Body of pancreas (tissue), 4 donors: Measurements from ENCODE around the gene TRIM6. TPM values are rescaled to one million over a fixed set of nuclear protein-coding genes. Genes with fewer than 3 reads are reported as not detected.

Experiments
- ATAC-seq: fragments of 150-250 bp; one replicate; pipeline ENCODE4 v1.9.1; 2016
- DNase-seq, 4 donors: peaks; one replicate each; pipeline ENCODE4 v3.0.0-alpha.2; 2019
- H3K27ac ChIP-seq, 4 donors: fragments of 200-600 bp; sonication (generic); 1 replicate in 3 of 4; 2 replicates in 1 of 4; pipeline versions ENCODE4 v1.5.1 to v1.6.1; 2016 to 2019; ENCODE audit warnings: mild to moderate bottlenecking in 1 of 4, mixed read lengths in 1 of 4, moderate library complexity in 1 of 4
- H3K27me3 ChIP-seq, 2 donors: fragments of 200-600 bp; sonication (generic); one replicate each; pipeline ENCODE4 v1.6.0; 2016; ENCODE audit warnings: mild to moderate bottlenecking in 1 of 2
- H3K36me3 ChIP-seq, 2 donors: fragments of 200-600 bp; sonication (generic); replicated peaks in 1 of 2; 2 replicates each; pipeline ENCODE4 v1.5.1; 2016; ENCODE audit warnings: low read depth in 2 of 2; ENCODE audit not compliant: insufficient read depth in 1 of 2
- H3K4me1 ChIP-seq: fragments of 200-600 bp; sonication (generic); one replicate; pipeline ENCODE4 v1.6.0; 2016
- H3K4me3 ChIP-seq, 2 donors: fragments of 200-600 bp; sonication (generic); 1 replicate in 1 of 2; 2 replicates in 1 of 2; pipeline ENCODE4 v1.5.1; 2016 to 2019
- H3K9me3 ChIP-seq, 3 donors: fragments of 200-600 bp; sonication (generic); 1 replicate in 2 of 3; 2 replicates in 1 of 3; pipeline ENCODE4 v1.5.1; 2016
- POLR2A ChIP-seq, 3 donors: fragments of 450-650 bp; IDR thresholded peaks; one replicate each; pipeline ENCODE4 v1.6.1; 2016; ENCODE audit warnings: antibody characterized with exemption in 3 of 3, mild to moderate bottlenecking in 2 of 3
- WGBS, 2 donors: methylation state at CpG; one replicate each; pipeline ENCODE4 v1.1.5; 2017; 5-methylcytosine and 5-hydroxymethylcytosine counted together
- intact Hi-C: fragments of 100-400 bp; cut with DNase I; formaldehyde crosslinking; loops from one replicate; pipeline ENCODE4 v1.15.1; 2023
- total RNA-seq, 2 donors: library from RNA; depleted of rRNA; stranded (reverse); fragments of >200 nt; gene quantifications; one replicate each; pipeline ENCODE4 v1.1.0, GENCODE V29; 2016
- TF ChIP-seq, protein P1 (sequence below), 7 experiments: fragments of 450-650 bp in 4 of 7; fragments of 200-600 bp in 3 of 7; sonication (generic) in 3 of 7; IDR thresholded peaks; one replicate each; pipeline ENCODE4 v1.5.1; 2016 to 2019; ENCODE audit warnings: antibody characterized with exemption in 7 of 7

Gene TRIM6
- total RNA-seq, 2 donors from 2014 or later, result 2.1 to 2.6 TPM

DNA sequence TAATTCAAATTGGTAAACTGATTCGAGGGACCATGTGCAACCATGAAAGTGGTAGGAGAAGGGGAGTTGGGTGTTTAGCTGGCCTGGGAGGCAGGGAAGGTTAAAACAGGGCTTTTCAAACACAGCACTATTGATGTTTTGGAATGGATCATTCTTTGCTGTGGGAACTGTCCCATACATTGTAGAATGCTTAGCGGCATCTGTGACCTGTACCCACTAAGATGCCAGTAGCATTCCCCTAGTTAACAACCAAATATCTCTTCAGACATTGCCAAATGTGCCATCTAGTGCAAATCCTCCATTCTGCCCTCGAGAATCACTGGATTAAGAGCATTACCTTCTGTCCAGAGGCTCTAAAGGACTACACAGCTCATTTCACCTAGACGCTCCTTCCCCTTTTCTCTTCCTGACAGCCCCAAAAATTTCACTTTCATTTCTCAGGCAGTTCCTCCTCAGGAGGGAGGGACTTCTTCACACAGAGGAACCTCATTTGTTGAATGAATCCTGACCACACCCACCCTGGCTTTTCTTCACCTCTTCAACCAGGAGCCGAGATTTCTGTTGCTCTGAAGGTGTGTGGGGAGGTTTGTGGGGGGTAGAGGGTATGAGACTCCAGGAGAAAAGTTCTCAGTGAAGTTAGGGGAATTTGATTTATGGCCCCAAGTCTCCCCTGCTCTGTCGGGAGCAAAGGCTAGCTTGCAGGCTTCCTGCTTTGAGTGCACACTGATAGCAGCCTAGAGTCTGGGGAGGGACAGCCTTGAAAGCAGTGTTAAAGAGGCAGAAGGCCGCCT is 28.2 kb downstream of the TRIM6 start, which contains the start of gene TRIM34:
TSS of gene TRIM34 (plus strand) at position 513 of the 791 bp plus-strand sequence. CDS start 7,331 bp downstream, outside the sequence.
- Histone ChIP-seq H3K4me1 (peaks cover 29% of the 10 kb centered on the region), H3K27ac (peak within 1 kb of the TSS; percentile 4 to 79 (median 54)), H3K27me3 (no peaks in the 10 kb centered on the region), H3K9me3 (no peaks in the 10 kb centered on the region), H3K4me3 (peak within 1 kb of the TSS; percentile 6 to 76), H3K36me3 (no peaks in the 10 kb centered on the region)
- DNase-seq (peak; percentile 58 to 79 (median 66)), ATAC-seq (peak; percentile 90)
- intact Hi-C loops, result no loop called here
- WGBS, 2 donors, result 13 to 17% methylated on average over 7 of the region's 7 CpGs
- TF ChIP-seq POLR2A (IDR thresholded peaks at IDR 0.05), result peak in 2 of 3 donors; percentile 53 to 54
- TF ChIP-seq, protein P1, sequence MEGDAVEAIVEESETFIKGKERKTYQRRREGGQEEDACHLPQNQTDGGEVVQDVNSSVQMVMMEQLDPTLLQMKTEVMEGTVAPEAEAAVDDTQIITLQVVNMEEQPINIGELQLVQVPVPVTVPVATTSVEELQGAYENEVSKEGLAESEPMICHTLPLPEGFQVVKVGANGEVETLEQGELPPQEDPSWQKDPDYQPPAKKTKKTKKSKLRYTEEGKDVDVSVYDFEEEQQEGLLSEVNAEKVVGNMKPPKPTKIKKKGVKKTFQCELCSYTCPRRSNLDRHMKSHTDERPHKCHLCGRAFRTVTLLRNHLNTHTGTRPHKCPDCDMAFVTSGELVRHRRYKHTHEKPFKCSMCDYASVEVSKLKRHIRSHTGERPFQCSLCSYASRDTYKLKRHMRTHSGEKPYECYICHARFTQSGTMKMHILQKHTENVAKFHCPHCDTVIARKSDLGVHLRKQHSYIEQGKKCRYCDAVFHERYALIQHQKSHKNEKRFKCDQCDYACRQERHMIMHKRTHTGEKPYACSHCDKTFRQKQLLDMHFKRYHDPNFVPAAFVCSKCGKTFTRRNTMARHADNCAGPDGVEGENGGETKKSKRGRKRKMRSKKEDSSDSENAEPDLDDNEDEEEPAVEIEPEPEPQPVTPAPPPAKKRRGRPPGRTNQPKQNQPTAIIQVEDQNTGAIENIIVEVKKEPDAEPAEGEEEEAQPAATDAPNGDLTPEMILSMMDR (IDR thresholded peaks at IDR 0.05), result no peak

DNA sequence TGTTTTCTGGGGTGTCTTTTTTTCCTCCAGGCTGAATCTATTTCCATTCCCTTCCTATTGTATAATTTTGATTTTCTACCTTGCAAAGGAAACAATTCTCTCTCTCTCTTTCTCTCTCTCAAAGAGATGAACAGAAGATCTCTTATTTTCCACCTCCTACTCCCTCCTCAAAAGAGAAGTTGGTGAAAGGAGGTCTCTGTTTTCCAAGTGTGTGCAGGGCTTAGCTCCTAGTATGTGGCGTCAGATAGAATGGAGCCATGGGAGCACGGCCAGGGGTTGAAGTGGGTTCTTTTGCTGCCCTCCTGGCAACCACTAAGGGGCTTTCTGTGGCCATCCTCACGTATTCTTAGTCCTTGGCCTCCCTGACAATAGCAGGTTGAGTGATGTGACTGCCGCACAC is 28.8 kb downstream of the TRIM6 start:
- ATAC-seq (no peak), DNase-seq (no peak)
- no peak for TF ChIP-seq POLR2A (IDR thresholded peaks at IDR 0.05)
- H3K4me1 ChIP-seq, result peaks cover 29% of the 10 kb centered on the region
- H3K36me3 ChIP-seq, result no peaks in the 10 kb centered on the region
- no peaks in the 10 kb centered on the region for H3K27me3 ChIP-seq
- intact Hi-C loops, result no loop called here
- H3K4me3 ChIP-seq, result peak overlapping the region; percentile 6 to 76
- peak overlapping the region in 3 of 4 donors; percentile 49 to 79 (median 58) for H3K27ac ChIP-seq
- 13 to 29% methylated on average over 4 of the region's 4 CpGs for WGBS, 2 donors
- H3K9me3 ChIP-seq, result no peaks in the 10 kb centered on the region

DNA sequence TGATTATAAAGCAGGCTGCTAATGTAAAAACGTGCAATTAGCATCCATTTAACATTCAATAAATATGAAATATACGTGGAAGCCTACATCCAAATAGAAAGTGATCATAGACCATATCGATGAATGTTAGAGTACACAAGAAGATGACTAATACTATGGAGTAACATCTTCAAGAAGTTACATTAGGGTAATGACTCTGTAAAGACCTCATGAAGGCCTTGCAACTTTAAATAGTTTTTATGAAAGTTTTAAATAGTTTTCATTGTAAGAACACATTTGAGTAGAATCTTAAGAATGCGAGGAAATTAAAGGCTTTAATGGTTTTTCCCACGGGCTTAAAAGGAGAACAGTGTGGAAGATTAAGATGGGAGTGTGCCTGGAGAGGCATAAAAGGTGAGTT is 29.8 kb downstream of the TRIM6 start:
- WGBS, 2 donors, result 69 to 76% methylated on average over 5 of the region's 5 CpGs
- intact Hi-C loops, result no loop called here
- H3K4me3 ChIP-seq, result no peak overlapping the region
- no peak for DNase-seq
- no peaks in the 10 kb centered on the region for H3K36me3 ChIP-seq
- H3K4me1 ChIP-seq, result peaks cover 22% of the 10 kb centered on the region
- TF ChIP-seq, protein P1 (IDR thresholded peaks at IDR 0.05), result no peak
- TF ChIP-seq POLR2A (IDR thresholded peaks at IDR 0.05), result no peak
- ATAC-seq, result no peak
- no peaks in the 10 kb centered on the region for H3K9me3 ChIP-seq
- H3K27ac ChIP-seq, result no peak overlapping the region
- no peaks in the 10 kb centered on the region for H3K27me3 ChIP-seq

DNA sequence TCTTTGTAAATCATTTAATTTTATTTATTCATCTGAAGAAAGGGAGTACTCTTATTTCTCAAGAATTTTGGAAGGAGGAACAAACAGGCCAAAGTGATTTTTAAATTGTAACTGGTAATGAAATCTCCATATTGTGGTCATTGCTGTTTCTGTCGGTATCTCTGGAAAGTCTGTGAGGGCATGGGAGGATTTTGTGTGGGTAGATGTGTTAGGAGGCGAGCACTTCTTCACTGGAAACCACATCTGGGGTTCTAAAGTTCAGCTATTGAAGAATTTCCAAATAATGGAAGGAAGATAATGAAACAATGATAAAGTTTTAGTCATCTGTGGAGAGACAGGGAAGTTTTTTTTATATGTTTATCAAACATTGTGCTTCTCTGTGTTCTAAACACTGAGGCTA is 35.0 kb downstream of the TRIM6 start:
- ATAC-seq, result no peak
- H3K27ac ChIP-seq, result no peak overlapping the region
- H3K4me1 ChIP-seq, result no peaks in the 10 kb centered on the region
- intact Hi-C loops, result no loop called here
- DNase-seq, result no peak
- H3K9me3 ChIP-seq, result no peaks in the 10 kb centered on the region
- H3K27me3 ChIP-seq, result no peaks in the 10 kb centered on the region
- H3K36me3 ChIP-seq, result peaks cover 0 to 2% of the 10 kb centered on the region in 2 donors
- WGBS, 2 donors, result 90 to 92% methylated on average over 2 of the region's 2 CpGs
- TF ChIP-seq, protein P1 (IDR thresholded peaks at IDR 0.05), result no peak
- no peak for TF ChIP-seq POLR2A (IDR thresholded peaks at IDR 0.05)
- no peak overlapping the region for H3K4me3 ChIP-seq

DNA sequence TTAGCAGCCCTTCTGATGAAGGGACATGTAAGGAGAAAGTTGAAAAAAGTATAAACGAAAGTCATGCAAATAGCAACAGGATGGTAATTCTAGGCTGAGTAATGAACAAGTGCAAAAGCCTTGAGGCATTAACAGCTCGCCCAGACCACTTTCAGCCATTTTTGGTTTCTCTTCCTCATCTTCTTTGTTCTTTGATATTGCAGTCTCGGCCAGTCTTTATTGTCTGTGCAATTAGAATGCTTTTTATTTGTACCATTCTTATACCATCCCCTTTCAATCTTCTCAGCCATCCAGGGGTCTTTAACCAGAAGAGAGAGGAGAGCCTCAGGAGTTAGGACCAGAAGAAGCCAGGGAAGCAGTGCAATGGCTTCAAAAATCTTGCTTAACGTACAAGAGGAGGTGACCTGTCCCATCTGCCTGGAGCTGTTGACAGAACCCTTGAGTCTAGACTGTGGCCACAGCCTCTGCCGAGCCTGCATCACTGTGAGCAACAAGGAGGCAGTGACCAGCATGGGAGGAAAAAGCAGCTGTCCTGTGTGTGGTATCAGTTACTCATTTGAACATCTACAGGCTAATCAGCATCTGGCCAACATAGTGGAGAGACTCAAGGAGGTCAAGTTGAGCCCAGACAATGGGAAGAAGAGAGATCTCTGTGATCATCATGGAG is 35.7 kb downstream of the TRIM6 start:
- Histone ChIP-seq H3K4me1 (no peaks in the 10 kb centered on the region), H3K27me3 (no peaks in the 10 kb centered on the region)
- no peak for ATAC-seq

More for the DNA sequence above, 35.7 kb downstream of the TRIM6 start:
- no peaks in the 10 kb centered on the region for H3K9me3 ChIP-seq
- H3K36me3 ChIP-seq, result peaks cover 0 to 2% of the 10 kb centered on the region in 2 donors
- H3K4me3 ChIP-seq, result no peak overlapping the region
- intact Hi-C loops, result no loop called here
- 80 to 90% methylated on average over 5 of the region's 5 CpGs for WGBS, 2 donors
- no peak for DNase-seq
- H3K27ac ChIP-seq, result no peak overlapping the region
- TF ChIP-seq, protein P1 (IDR thresholded peaks at IDR 0.05), result no peak
- no peak for TF ChIP-seq POLR2A (IDR thresholded peaks at IDR 0.05)
